Lower leg skin (tissue), 3 donors: ENCODE results near the gene CLDN11.

ENCODE experiments used
- CTCF ChIP-seq, 3 donors: fragments of 450-650 bp; IDR thresholded peaks; one replicate each; pipeline ENCODE4 v1.5.1; 2016; ENCODE audit warnings: antibody characterized with exemption in 3 of 3, mild to moderate bottlenecking in 3 of 3, moderate library complexity in 2 of 3
- POLR2A ChIP-seq, 2 donors: fragments of 450-650 bp; IDR thresholded peaks; one replicate each; pipeline ENCODE4 v1.6.1; 2016 to 2017; ENCODE audit warnings: antibody characterized with exemption in 2 of 2, mild to moderate bottlenecking in 1 of 2, moderate library complexity in 1 of 2

- TF ChIP-seq CTCF (IDR thresholded peaks at IDR 0.05) = no peak
- TF ChIP-seq POLR2A (IDR thresholded peaks at IDR 0.05) = no peak
Measured at GRCh38 chr3:170450039-170450438, 31.4 kb downstream of the CLDN11 start.
